OCI-LY3 (cell line): ENCODE results near the gene TFF3.

Experiments
- CTCF ChIP-seq: fragments of 200-600, 300-600 bp; sonication (generic); IDR thresholded peaks from 2 replicates; pipeline ENCODE4 v1.5.1; 2014; ENCODE audit warnings: antibody characterized with exemption, low read length, low read depth
- EZH2phosphoT487 ChIP-seq: fragments of 200-600 bp; shearing (Covaris generic); IDR thresholded peaks from 2 replicates; pipeline ENCODE4 v1.6.1; 2018; ENCODE audit warnings: antibody characterized with exemption, mixed run types, low read depth

- TF ChIP-seq CTCF (no peak), EZH2phosphoT487 (no peak)
These were observed 453 bp downstream of the TFF3 start for GRCh38 chr21:42314616-42315295.
